HCT116 (cell line): ENCODE measurements around the gene MAP4. TPM values are rescaled to one million over a fixed set of nuclear protein-coding genes. Genes with fewer than 3 reads are reported as not detected.

Source experiments
- ATAC-seq: fragments of 200-7000 bp; cut with Tn5 transposase; 2 replicates; pipeline ENCODE4 v1.9.1; 2020; ENCODE audit warnings: mild to moderate bottlenecking, moderate library complexity
- BruUV-seq: library from RNA; stranded (reverse); fragments of 400-500 nt; replicated peaks from 2 replicates; lab custom pipeline; 2021; lab: Mats Ljungman, UMichigan
- CTCF ChIA-PET: fragments of 300-600 bp; sonication (Branson Sonifier 250); formaldehyde crosslinking; loops from one replicate; lab custom pipeline; 2021; ENCODE audit warnings: antibody characterized with exemption; lab: Charles Lee
- POLR2A ChIA-PET: fragments of 300-600, 350-600 bp; sonication (Branson Sonifier 250); formaldehyde crosslinking; loops from one replicate; lab custom pipeline; 2021; ENCODE audit warnings: antibody characterized with exemption; lab: Charles Lee
- RAD21 ChIA-PET, 2 experiments: fragments of 300-600 bp; sonication (Branson Sonifier 250); formaldehyde crosslinking; loops; one replicate each; lab custom pipeline; 2023; ENCODE audit warnings: low total read pairs in 2 of 2; ENCODE audit not compliant: uncharacterized antibody in 2 of 2, unreplicated experiment in 2 of 2, low non-redundant PET in 1 of 2; lab: Charles Lee
- DNase-seq: peaks from one replicate; pipeline ENCODE4 v3.0.0-alpha.2; 2010; ENCODE audit warnings: low read depth, low spot score
- H2AFZ ChIP-seq: fragments of 200-600 bp; shearing (Covaris generic), sonication (generic); 2 replicates; pipeline ENCODE4 v1.6.1; 2017; ENCODE audit warnings: low read depth, mixed run types, mixed read lengths, antibody characterized with exemption, low read length; ENCODE audit not compliant: poor library complexity, severe bottlenecking
- H3K27ac ChIP-seq: 2 replicates; pipeline ENCODE4 v1.5.1; 2012; ENCODE audit warnings: low read depth, low read length
- H3K27me3 ChIP-seq: fragments of 200-600 bp; sonication (generic); 2 replicates; pipeline ENCODE4 v1.6.1; 2016; ENCODE audit warnings: mixed run types, low read length, mixed read lengths; ENCODE audit not compliant: insufficient read depth
- H3K36me3 ChIP-seq, 2 experiments: fragments of 200-500 bp in 1 of 2; fragments of 200-600 bp in 1 of 2; sonication (Bioruptor generic) in 1 of 2; sonication (generic) in 1 of 2; 2 replicates each; pipeline versions ENCODE4 v1.5.1 to v1.6.1; 2014 to 2016; ENCODE audit warnings: low read length in 2 of 2, inconsistent platforms in 1 of 2, mixed read lengths in 1 of 2, mixed run types in 1 of 2; ENCODE audit not compliant: insufficient read depth in 2 of 2, control insufficient read depth in 1 of 2
- H3K4me1 ChIP-seq, 2 experiments: fragments of 200-600 bp in 1 of 2; sonication (generic) in 1 of 2; 2 replicates each; pipeline versions ENCODE4 v1.5.1 to v1.6.1; 2012 to 2017; ENCODE audit warnings: low read length in 2 of 2, inconsistent platforms in 1 of 2, mild to moderate bottlenecking in 1 of 2, mixed read lengths in 1 of 2, mixed run types in 1 of 2, moderate library complexity in 1 of 2; ENCODE audit not compliant: insufficient read depth in 2 of 2, control insufficient read depth in 1 of 2
- H3K4me2 ChIP-seq: fragments of 200-600 bp; sonication (generic); 2 replicates; pipeline ENCODE4 v1.6.1; 2017; ENCODE audit warnings: mixed run types, low read length, mixed read lengths
- H3K4me3 ChIP-seq, 2 experiments: fragments of 200-600 bp in 1 of 2; sonication (generic) in 1 of 2; replicated peaks in 1 of 2; 2 replicates each; pipeline ENCODE4 v1.5.1; 2011 to 2016; ENCODE audit warnings: low read length in 2 of 2, control low read depth in 1 of 2, low read depth in 1 of 2, mild to moderate bottlenecking in 1 of 2, mixed read lengths in 1 of 2, mixed run types in 1 of 2
- H3K79me2 ChIP-seq: fragments of 200-600 bp; sonication (generic); 2 replicates; pipeline ENCODE4 v1.6.1; 2017; ENCODE audit warnings: mild to moderate bottlenecking, mixed run types, low read length, moderate library complexity, mixed read lengths; ENCODE audit not compliant: insufficient read depth
- H3K9ac ChIP-seq: fragments of 200-600 bp; sonication (generic); 2 replicates; pipeline ENCODE4 v1.6.1; 2016; ENCODE audit warnings: low read length, mixed read lengths
- H3K9me2 ChIP-seq: fragments of 200-600 bp; sonication (generic), shearing (Covaris generic); 2 replicates; pipeline ENCODE4 v1.6.1; 2017; ENCODE audit warnings: mixed run types, mild to moderate bottlenecking, moderate library complexity; ENCODE audit not compliant: insufficient read depth
- H3K9me3 ChIP-seq, 2 experiments: fragments of 200-500 bp in 1 of 2; fragments of 200-600 bp in 1 of 2; sonication (Bioruptor generic) in 1 of 2; sonication (generic) in 1 of 2; 2 replicates each; pipeline ENCODE4 v1.6.1; 2014 to 2017; ENCODE audit warnings: low read length in 2 of 2, mixed read lengths in 2 of 2, inconsistent platforms in 1 of 2, low read depth in 1 of 2, mild to moderate bottlenecking in 1 of 2, mixed run types in 1 of 2, moderate library complexity in 1 of 2; ENCODE audit not compliant: control insufficient read depth in 1 of 2, insufficient read depth in 1 of 2
- H4K20me1 ChIP-seq: fragments of 200-600 bp; sonication (generic), shearing (Covaris generic); 2 replicates; pipeline ENCODE4 v1.6.1; 2017; ENCODE audit warnings: mixed run types, mild to moderate bottlenecking, moderate library complexity; ENCODE audit not compliant: insufficient read depth
- CBX3 ChIP-seq: IDR thresholded peaks from 2 replicates; pipeline ENCODE4 v1.6.1; 2012; ENCODE audit warnings: low read depth
- EGR1 ChIP-seq: IDR thresholded peaks from 2 replicates; pipeline ENCODE4 v1.6.1; 2012; ENCODE audit warnings: low read depth
- FOSL1 ChIP-seq: IDR thresholded peaks from 2 replicates; pipeline ENCODE4 v1.6.1; 2012; ENCODE audit warnings: low read depth
- JUND ChIP-seq: IDR thresholded peaks from 2 replicates; pipeline ENCODE4 v1.6.1; 2012
- POLR2AphosphoS5 ChIP-seq: IDR thresholded peaks from 2 replicates; pipeline ENCODE4 v1.6.1; 2011; ENCODE audit warnings: mild to moderate bottlenecking, low read depth, low read length, moderate library complexity
- SIN3A ChIP-seq: IDR thresholded peaks from 2 replicates; pipeline ENCODE4 v1.6.1; 2012; ENCODE audit warnings: low read depth
- SP1 ChIP-seq: IDR thresholded peaks from 2 replicates; pipeline ENCODE4 v1.6.1; 2012; ENCODE audit warnings: low read depth
- SRF ChIP-seq: IDR thresholded peaks from 2 replicates; pipeline ENCODE4 v1.6.1; 2012; ENCODE audit warnings: low read depth
- TCF7L2 ChIP-seq: IDR thresholded peaks from 2 replicates; pipeline ENCODE4 v1.7.0; 2011; ENCODE audit warnings: borderline replicate concordance, inconsistent platforms; ENCODE audit not compliant: insufficient read depth, insufficient read length; ENCODE audit errors: extremely low read depth
- YY1 ChIP-seq: IDR thresholded peaks from 2 replicates; pipeline ENCODE4 v1.6.1; 2011; ENCODE audit warnings: low read length, low read depth, moderate library complexity, mild to moderate bottlenecking; ENCODE audit not compliant: insufficient replicate concordance; ENCODE audit errors: extremely low read depth
- ZFX ChIP-seq: fragments of 450-650 bp; IDR thresholded peaks from 2 replicates; pipeline ENCODE4 v1.6.1; 2017
- intact Hi-C: fragments of 100-400 bp; cut with micrococcal nuclease; formaldehyde crosslinking; loops from 2 replicates; pipeline ENCODE4 v1.10.0; 2022
- total RNA-seq: library from RNA; stranded (reverse); gene quantifications from one replicate; pipeline ENCODE4 v1.2.1, GENCODE V29; 2021; ENCODE audit not compliant: unreplicated experiment
- TF ChIP-seq, protein P1 (sequence below): IDR thresholded peaks from 2 replicates; pipeline ENCODE4 v1.6.1; 2012; ENCODE audit warnings: low read depth
- TF ChIP-seq, protein P2 (sequence below): IDR thresholded peaks from 2 replicates; pipeline ENCODE4 v1.6.1; 2011; ENCODE audit warnings: mild to moderate bottlenecking, low read length, moderate library complexity; ENCODE audit not compliant: insufficient replicate concordance; ENCODE audit errors: extremely low read depth
- TF ChIP-seq, protein P3 (sequence below): IDR thresholded peaks from 2 replicates; pipeline ENCODE4 v1.6.1; 2012

The MAP4 gene
- total RNA-seq, 1 experiment from 2014 or later = 200 TPM

DNA sequence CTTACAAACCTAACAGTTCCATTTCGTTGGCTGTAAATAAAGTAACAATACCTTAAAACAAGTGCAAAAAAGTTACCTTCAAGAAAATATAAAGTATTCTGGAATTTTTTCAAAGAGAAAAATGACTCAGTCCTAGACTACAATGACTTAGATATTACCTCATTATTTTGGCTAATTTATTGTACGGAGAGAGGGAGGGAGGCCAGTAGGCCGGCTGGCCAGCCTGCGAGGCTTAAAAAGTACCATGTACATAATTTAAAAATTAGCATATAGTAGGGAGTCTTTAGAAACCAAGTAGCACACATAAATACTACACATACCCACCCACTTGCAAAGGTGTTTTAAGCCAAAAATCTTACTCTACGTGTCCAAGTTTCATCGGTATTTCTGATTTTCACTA, 41.9 kb upstream of the MAP4 start (continued):
- TF ChIP-seq, protein P1, sequence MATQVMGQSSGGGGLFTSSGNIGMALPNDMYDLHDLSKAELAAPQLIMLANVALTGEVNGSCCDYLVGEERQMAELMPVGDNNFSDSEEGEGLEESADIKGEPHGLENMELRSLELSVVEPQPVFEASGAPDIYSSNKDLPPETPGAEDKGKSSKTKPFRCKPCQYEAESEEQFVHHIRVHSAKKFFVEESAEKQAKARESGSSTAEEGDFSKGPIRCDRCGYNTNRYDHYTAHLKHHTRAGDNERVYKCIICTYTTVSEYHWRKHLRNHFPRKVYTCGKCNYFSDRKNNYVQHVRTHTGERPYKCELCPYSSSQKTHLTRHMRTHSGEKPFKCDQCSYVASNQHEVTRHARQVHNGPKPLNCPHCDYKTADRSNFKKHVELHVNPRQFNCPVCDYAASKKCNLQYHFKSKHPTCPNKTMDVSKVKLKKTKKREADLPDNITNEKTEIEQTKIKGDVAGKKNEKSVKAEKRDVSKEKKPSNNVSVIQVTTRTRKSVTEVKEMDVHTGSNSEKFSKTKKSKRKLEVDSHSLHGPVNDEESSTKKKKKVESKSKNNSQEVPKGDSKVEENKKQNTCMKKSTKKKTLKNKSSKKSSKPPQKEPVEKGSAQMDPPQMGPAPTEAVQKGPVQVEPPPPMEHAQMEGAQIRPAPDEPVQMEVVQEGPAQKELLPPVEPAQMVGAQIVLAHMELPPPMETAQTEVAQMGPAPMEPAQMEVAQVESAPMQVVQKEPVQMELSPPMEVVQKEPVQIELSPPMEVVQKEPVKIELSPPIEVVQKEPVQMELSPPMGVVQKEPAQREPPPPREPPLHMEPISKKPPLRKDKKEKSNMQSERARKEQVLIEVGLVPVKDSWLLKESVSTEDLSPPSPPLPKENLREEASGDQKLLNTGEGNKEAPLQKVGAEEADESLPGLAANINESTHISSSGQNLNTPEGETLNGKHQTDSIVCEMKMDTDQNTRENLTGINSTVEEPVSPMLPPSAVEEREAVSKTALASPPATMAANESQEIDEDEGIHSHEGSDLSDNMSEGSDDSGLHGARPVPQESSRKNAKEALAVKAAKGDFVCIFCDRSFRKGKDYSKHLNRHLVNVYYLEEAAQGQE = no peak
- no peak for TF ChIP-seq POLR2AphosphoS5

DNA sequence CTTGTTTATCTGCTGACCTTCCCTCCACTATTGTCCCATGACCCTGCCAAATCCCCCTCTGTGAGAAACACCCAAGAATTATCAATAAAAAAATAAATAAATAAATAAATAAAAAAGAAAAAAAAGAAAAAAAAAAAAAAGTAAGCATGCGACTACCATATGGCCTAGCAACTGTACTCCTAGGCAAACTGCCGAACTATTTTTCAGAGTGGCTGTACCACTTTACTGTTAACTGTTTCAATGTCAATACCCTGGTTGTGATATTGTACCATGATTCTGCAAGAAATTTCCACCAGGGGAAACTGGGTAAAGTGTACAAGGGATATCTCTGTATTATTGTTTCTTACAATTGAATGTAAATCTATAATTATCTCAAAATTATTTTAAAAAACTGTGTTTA, 41.3 kb upstream of the MAP4 start:
- H3K9ac ChIP-seq = no peak overlapping the region
- CTCF ChIA-PET = no interaction called here
- RAD21 ChIA-PET = no interaction called here
- H3K27me3 ChIP-seq = no peaks in the 10 kb centered on the region
- TF ChIP-seq SP1 (no peak), EGR1 (no peak), SIN3A (no peak), SRF (no peak), JUND (no peak), POLR2AphosphoS5 (no peak), FOSL1 (no peak), CBX3 (no peak), TCF7L2 (no peak), ZFX (no peak), YY1 (no peak)
- TF ChIP-seq, protein P1 = no peak
- TF ChIP-seq, protein P2, sequence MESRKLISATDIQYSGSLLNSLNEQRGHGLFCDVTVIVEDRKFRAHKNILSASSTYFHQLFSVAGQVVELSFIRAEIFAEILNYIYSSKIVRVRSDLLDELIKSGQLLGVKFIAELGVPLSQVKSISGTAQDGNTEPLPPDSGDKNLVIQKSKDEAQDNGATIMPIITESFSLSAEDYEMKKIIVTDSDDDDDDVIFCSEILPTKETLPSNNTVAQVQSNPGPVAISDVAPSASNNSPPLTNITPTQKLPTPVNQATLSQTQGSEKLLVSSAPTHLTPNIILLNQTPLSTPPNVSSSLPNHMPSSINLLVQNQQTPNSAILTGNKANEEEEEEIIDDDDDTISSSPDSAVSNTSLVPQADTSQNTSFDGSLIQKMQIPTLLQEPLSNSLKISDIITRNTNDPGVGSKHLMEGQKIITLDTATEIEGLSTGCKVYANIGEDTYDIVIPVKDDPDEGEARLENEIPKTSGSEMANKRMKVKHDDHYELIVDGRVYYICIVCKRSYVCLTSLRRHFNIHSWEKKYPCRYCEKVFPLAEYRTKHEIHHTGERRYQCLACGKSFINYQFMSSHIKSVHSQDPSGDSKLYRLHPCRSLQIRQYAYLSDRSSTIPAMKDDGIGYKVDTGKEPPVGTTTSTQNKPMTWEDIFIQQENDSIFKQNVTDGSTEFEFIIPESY = no peak
- TF ChIP-seq, protein P3, sequence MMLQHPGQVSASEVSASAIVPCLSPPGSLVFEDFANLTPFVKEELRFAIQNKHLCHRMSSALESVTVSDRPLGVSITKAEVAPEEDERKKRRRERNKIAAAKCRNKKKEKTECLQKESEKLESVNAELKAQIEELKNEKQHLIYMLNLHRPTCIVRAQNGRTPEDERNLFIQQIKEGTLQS = no peak
- no peaks in the 10 kb centered on the region for H3K9me3 ChIP-seq
- ATAC-seq (no peak), DNase-seq (no peak)
- no peaks in the 10 kb centered on the region; a peak in 1 of 4 replicates for H3K36me3 ChIP-seq
- no peaks in the 10 kb centered on the region for H3K9me2 ChIP-seq
- H3K4me2 ChIP-seq = no peak overlapping the region
- no peak overlapping the region for H3K27ac ChIP-seq
- intact Hi-C loops = no loop called here
- no peak overlapping the region for H2AFZ ChIP-seq
- peaks cover 14% of the 10 kb centered on the region for H4K20me1 ChIP-seq
- BruUV-seq = no TSS peak
- H3K4me3 ChIP-seq = no peak overlapping the region
- POLR2A ChIA-PET = no interaction called here
- H3K4me1 ChIP-seq = no peaks in the 10 kb centered on the region
- H3K79me2 ChIP-seq = peaks cover 61% of the 10 kb centered on the region
